GM12801 (cell line): ENCODE measurements around the gene NUDT2.

ENCODE experiments used
- TF ChIP-seq, protein P1 (sequence below): IDR thresholded peaks from one replicate; pipeline ENCODE4 v1.5.1; 2011; ENCODE audit warnings: control low read depth; ENCODE audit not compliant: insufficient read length; ENCODE audit errors: extremely low read depth

The NUDT2 gene

GRCh38 chr9:34382879-34383278 is 53.5 kb downstream of the NUDT2 start:
- TF ChIP-seq, protein P1, sequence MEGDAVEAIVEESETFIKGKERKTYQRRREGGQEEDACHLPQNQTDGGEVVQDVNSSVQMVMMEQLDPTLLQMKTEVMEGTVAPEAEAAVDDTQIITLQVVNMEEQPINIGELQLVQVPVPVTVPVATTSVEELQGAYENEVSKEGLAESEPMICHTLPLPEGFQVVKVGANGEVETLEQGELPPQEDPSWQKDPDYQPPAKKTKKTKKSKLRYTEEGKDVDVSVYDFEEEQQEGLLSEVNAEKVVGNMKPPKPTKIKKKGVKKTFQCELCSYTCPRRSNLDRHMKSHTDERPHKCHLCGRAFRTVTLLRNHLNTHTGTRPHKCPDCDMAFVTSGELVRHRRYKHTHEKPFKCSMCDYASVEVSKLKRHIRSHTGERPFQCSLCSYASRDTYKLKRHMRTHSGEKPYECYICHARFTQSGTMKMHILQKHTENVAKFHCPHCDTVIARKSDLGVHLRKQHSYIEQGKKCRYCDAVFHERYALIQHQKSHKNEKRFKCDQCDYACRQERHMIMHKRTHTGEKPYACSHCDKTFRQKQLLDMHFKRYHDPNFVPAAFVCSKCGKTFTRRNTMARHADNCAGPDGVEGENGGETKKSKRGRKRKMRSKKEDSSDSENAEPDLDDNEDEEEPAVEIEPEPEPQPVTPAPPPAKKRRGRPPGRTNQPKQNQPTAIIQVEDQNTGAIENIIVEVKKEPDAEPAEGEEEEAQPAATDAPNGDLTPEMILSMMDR = no peak

GRCh38 chr9:34383904-34384303 is 54.5 kb downstream of the NUDT2 start:
- TF ChIP-seq, protein P1 = no peak

DNA sequence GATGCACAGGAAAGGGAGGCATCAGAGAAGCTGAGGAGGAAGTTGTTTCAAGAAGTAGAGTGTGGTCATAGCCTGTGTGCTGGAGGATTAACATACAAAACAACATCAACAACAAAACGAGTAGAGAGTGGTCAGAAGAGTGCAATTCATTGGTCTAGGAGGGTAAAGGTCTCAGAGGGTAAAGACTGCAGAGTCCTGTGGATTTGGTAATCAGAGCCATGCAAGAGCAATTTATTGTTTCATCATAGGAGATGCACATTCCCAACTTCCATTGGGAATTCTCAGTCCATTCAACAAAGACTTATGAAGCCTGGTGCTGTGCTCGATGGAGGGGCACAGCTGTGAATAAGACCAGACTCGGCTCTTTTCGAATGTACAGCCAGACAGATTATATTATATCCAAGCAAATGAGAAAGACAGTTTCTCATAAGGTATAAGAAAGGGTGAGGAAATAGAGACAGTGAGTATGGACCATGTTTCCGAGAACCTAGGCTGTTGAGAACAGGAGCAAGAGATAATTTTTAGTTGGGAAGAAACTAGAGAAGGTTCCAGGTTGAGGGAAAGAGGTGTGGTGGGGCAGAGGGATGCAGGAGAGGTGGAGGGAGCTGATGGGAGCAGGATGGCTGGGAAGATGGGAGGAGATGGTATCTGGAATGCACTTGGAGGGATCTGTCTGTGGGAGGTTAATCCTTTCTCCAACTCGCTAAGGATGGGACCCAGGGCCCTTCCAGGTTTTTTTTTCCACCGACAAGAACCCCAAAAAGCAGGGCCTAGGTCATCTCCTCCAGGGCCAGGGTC is 55.2 kb downstream of the NUDT2 start:
- TF ChIP-seq, protein P1 = no peak

DNA sequence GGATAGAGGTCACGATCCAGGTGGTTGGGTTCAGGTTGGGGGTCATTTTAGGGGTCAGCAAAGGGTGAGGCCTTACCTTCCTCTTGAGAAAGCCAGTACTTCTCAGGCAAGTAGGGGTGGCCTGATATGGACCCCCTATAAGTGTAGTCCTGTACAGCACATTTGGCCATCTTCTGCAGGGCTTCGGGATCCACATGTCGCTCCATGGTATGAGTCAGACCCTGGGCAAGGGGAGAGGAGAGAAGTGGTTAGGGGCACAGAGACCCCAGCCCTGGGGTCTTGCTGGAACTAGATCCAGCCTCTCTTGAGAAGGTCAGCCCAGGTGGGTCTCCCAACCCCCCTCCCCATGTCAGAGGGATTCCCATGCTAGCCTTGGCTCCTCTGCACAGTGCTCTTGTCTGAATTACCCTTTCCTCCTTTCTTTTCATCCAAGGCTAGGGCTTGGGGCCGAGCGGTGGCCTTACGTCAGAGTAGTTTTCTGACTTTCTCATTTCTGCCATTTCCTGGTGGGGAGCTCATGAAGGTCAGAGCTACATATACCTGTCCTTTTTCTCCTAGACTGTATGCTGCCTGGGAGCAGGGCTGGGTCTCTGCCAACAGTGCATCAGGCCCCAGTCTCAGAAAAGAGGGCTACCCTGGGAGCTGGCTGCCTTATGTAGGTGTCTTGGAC is 56.3 kb downstream of the NUDT2 start:
- TF ChIP-seq, protein P1 = no peak

DNA sequence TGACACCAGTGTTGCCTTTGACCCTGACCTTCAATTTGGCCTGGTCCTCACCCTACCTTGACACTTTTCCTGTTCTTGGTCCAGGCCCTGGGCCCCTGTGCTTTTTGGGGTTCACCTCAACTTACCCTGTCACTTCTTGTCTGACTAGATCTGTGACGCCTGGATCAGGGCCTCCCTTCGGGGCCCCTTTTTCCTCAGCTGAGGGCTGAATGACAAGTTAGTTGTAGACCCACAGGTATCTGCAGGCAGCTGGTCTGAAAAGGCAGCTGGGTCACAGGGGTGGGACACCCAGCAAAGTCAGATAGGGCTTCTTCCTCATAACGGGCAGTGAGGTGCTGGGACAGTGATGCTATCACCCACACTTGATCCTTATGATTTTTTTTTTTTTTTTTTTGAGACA is 57.3 kb downstream of the NUDT2 start:
- TF ChIP-seq, protein P1 = no peak

GRCh38 chr9:34387239-34387638 is 57.9 kb downstream of the NUDT2 start:
- TF ChIP-seq, protein P1 = no peak

GRCh38 chr9:34392511-34392910 is 63.1 kb downstream of the NUDT2 start:
- TF ChIP-seq, protein P1 = no peak
